ENCODE results near the gene LRP11. TPM values are rescaled to one million over a fixed set of nuclear protein-coding genes. Genes with fewer than 3 reads are reported as not detected.
A peak's percentile ranks its signal among the peaks of the same experiment; 100 is the strongest.

The LRP11 gene
- total RNA-seq, 1 donor from 2014 or later: 38.3 TPM

GRCh38 chr6:149899486-149899885, 35.3 kb upstream of the LRP11 start:
- Histone ChIP-seq H3K36me3 (no peaks in the 10 kb centered on the region), H3K27ac (no peak overlapping the region), H3K9me3 (no peaks in the 10 kb centered on the region), H3K4me3 (no peak overlapping the region), H3K27me3 (ENCODE audit: low read depth) (no peaks in the 10 kb centered on the region), H3K4me1 (peaks cover 32% of the 10 kb centered on the region)
- no peak for TF ChIP-seq CTCF (IDR thresholded peaks at IDR 0.05)
- intact Hi-C loops (cut with DNase I): no loop called here
- DNase-seq (no peak), ATAC-seq (no peak)

GRCh38 chr6:149898966-149899365, 34.8 kb upstream of the LRP11 start:
- Histone ChIP-seq H3K4me1 (peaks cover 32% of the 10 kb centered on the region), H3K27me3 (ENCODE audit: low read depth) (no peaks in the 10 kb centered on the region), H3K36me3 (no peaks in the 10 kb centered on the region), H3K4me3 (no peak overlapping the region), H3K9me3 (no peaks in the 10 kb centered on the region), H3K27ac (no peak overlapping the region)
- intact Hi-C loops (cut with DNase I): no loop called here
- DNase-seq (no peak), ATAC-seq (no peak)
- no peak for TF ChIP-seq CTCF (IDR thresholded peaks at IDR 0.05)

GRCh38 chr6:149897855-149898744, 33.9 kb upstream of the LRP11 start, which contains the start of gene RAET1E:
RAET1E (minus strand) TSS chr6:149898113; CDS start chr6:149890901, 7,212 bp downstream.
- Histone ChIP-seq H3K9me3 (no peaks in the 10 kb centered on the region), H3K4me1 (peaks cover 32% of the 10 kb centered on the region), H3K27ac (peak within 1 kb of the TSS; percentile 83), H3K36me3 (no peaks in the 10 kb centered on the region), H3K27me3 (ENCODE audit: low read depth) (no peaks in the 10 kb centered on the region), H3K4me3 (peak within 1 kb of the TSS; percentile 32)
- ATAC-seq (peak; percentile 4 to 14), DNase-seq (no peak)
- intact Hi-C loops (cut with DNase I): no loop called here
- no peak for TF ChIP-seq CTCF (IDR thresholded peaks at IDR 0.05)

- H3K27ac ChIP-seq: peak overlapping the region; percentile 83
- ATAC-seq (peak; percentile 75 to 87), DNase-seq (peak; percentile 59)
- H3K9me3 ChIP-seq: no peaks in the 10 kb centered on the region
- no peaks in the 10 kb centered on the region for H3K27me3 ChIP-seq (ENCODE audit: low read depth)
- H3K36me3 ChIP-seq: no peaks in the 10 kb centered on the region
- H3K4me3 ChIP-seq: peak overlapping the region; percentile 32
- no peak for TF ChIP-seq CTCF (IDR thresholded peaks at IDR 0.05)
- peaks cover 32% of the 10 kb centered on the region for H3K4me1 ChIP-seq
- intact Hi-C loops (cut with DNase I): no loop called here
These were observed 33.0 kb upstream of the LRP11 start for GRCh38 chr6:149897015-149897697.

GRCh38 chr6:149896491-149896890, 32.3 kb upstream of the LRP11 start:
- DNase-seq: no peak
- H3K4me3 ChIP-seq: no peak overlapping the region
- TF ChIP-seq CTCF (IDR thresholded peaks at IDR 0.05): no peak
- no peaks in the 10 kb centered on the region for H3K36me3 ChIP-seq
- peak in 1 of 2 donors; percentile 42 for ATAC-seq
- peak overlapping the region; percentile 83 for H3K27ac ChIP-seq
- H3K9me3 ChIP-seq: no peaks in the 10 kb centered on the region
- peaks cover 32% of the 10 kb centered on the region for H3K4me1 ChIP-seq
- H3K27me3 ChIP-seq (ENCODE audit: low read depth): no peaks in the 10 kb centered on the region
- intact Hi-C loops (cut with DNase I): no loop called here
